Measurements from ENCODE around the gene FCN3. TPM values are rescaled to one million over a fixed set of nuclear protein-coding genes. Genes with fewer than 3 reads are reported as not detected.

Gene FCN3
- total RNA-seq, 1 experiment from 2014 or later: 0.22 TPM

DNA sequence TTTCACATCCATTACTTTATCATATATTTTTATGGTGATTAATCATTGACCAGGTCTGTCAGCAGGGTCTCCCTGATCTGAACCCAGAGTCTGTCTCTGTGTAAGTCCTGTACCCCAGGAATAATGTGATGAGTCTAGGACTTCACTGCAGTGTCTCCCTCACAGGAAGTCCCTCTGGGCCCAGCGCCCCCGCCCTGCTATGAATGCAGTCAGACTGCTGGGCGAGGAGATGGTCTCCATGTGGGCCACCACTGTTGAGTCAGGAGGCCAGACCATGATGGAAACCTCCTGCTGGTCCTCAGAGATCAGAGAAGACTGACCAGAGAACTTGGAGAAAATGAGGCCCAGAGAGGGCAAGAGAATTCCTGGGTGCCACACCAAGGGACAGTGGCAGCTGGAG lies 43.2 kb downstream of the FCN3 start:
- H3K27ac ChIP-seq (ENCODE audit: insufficient read length, low read depth, low read length): no peak overlapping the region

More for the DNA sequence above, 43.2 kb downstream of the FCN3 start:
- Histone ChIP-seq H3K79me1 (ENCODE audit: insufficient read depth, low read depth, low read length, poor library complexity, severe bottlenecking) (peaks cover 3% of the 10 kb centered on the region), H2BK5ac (ENCODE audit: insufficient read length, low read length) (no peak overlapping the region), H4K20me1 (ENCODE audit: control insufficient read depth, insufficient read depth, insufficient read length) (no peaks in the 10 kb centered on the region), H4K91ac (ENCODE audit: insufficient read length, low read depth, low read length) (no peak overlapping the region), H3K79me2 (ENCODE audit: insufficient read depth, low read length) (peaks cover 2% of the 10 kb centered on the region; the same call in 1 of the 2 replicates), H3K4ac (ENCODE audit: low read depth, low read length) (no peak overlapping the region), H3K4me1 (ENCODE audit: insufficient read depth, low read length) (no peaks in the 10 kb centered on the region), H2BK120ac (ENCODE audit: low read depth, low read length, poor library complexity, severe bottlenecking) (no peak overlapping the region), H3K9me3 (ENCODE audit: control insufficient read depth, low read depth, low read length) (no peaks in the 10 kb centered on the region), H3K14ac (ENCODE audit: insufficient read depth, low read length) (no peak overlapping the region), H3K23me2 (ENCODE audit: insufficient read length, low read depth, low read length, poor library complexity, severe bottlenecking) (no peaks in the 10 kb centered on the region), H2BK12ac (ENCODE audit: insufficient read length, low read depth, low read length) (no peak overlapping the region), H4K8ac (replicated peaks; ENCODE audit: insufficient read length, low read depth, low read length) (no peak overlapping the region), H2AFZ (ENCODE audit: low read length) (no peak overlapping the region), H3K56ac (ENCODE audit: insufficient read length, low read depth, low read length) (no peak overlapping the region), H3K9ac (ENCODE audit: extremely low read depth, insufficient read length, low read length) (no peak overlapping the region), H3K4me2 (ENCODE audit: insufficient read depth, insufficient read length, low read length) (no peak overlapping the region), H2BK20ac (ENCODE audit: low read depth, low read length, poor library complexity, severe bottlenecking) (no peak overlapping the region), H3K27me3 (ENCODE audit: insufficient read depth, low read length) (no peaks in the 10 kb centered on the region), H3K18ac (ENCODE audit: insufficient read length, low read depth, low read length) (no peak overlapping the region), H3T11ph (ENCODE audit: low read length) (no peak overlapping the region), H2AK5ac (ENCODE audit: insufficient read length, low read length) (no peak overlapping the region), H2BK15ac (ENCODE audit: low read depth, low read length) (no peak overlapping the region), H4K5ac (ENCODE audit: insufficient read length, low read depth, low read length) (no peak overlapping the region), H3K23ac (ENCODE audit: insufficient read length, low read depth, low read length) (no peak overlapping the region)
- no CpG with 5 or more reads among the region's 3 CpGs for WGBS (ENCODE audit: extremely low coverage, insufficient read length, low lambda C conversion rate)
- H3K9me3 Mint-ChIP-seq: no peaks in the 10 kb centered on the region
- peaks cover 22 to 56% (median 43%) of the 10 kb centered on the region in 3 experiments; a peak in 6 of 7 replicates for H3K36me3 Mint-ChIP-seq (ENCODE audit: insufficient read depth in 1 of 3, low read depth in 3 of 3)
- no peak for DNase-seq
- H3K27me3 Mint-ChIP-seq (ENCODE audit: low read depth): no peaks in the 10 kb centered on the region
- TF ChIP-seq, protein P1, sequence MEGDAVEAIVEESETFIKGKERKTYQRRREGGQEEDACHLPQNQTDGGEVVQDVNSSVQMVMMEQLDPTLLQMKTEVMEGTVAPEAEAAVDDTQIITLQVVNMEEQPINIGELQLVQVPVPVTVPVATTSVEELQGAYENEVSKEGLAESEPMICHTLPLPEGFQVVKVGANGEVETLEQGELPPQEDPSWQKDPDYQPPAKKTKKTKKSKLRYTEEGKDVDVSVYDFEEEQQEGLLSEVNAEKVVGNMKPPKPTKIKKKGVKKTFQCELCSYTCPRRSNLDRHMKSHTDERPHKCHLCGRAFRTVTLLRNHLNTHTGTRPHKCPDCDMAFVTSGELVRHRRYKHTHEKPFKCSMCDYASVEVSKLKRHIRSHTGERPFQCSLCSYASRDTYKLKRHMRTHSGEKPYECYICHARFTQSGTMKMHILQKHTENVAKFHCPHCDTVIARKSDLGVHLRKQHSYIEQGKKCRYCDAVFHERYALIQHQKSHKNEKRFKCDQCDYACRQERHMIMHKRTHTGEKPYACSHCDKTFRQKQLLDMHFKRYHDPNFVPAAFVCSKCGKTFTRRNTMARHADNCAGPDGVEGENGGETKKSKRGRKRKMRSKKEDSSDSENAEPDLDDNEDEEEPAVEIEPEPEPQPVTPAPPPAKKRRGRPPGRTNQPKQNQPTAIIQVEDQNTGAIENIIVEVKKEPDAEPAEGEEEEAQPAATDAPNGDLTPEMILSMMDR (conservative IDR thresholded peaks at IDR 0.05): no peak
- no peak overlapping the region for H3K4me3 Mint-ChIP-seq
- H3K27ac Mint-ChIP-seq: no peak overlapping the region
- no peaks in the 10 kb centered on the region for H3K4me1 Mint-ChIP-seq

Data from H9 (cell line).